HG03097 (cell line): ENCODE results near the gene CERK.
A peak's percentile ranks its signal among the peaks of the same experiment; 100 is the strongest.

Experiments
- ATAC-seq: cut with Tn5 transposase; IDR thresholded peaks from one replicate; pipeline ENCODE4 v1.9.1; 2021; ENCODE audit not compliant: unreplicated experiment, low FRiP score

The CERK gene

DNA sequence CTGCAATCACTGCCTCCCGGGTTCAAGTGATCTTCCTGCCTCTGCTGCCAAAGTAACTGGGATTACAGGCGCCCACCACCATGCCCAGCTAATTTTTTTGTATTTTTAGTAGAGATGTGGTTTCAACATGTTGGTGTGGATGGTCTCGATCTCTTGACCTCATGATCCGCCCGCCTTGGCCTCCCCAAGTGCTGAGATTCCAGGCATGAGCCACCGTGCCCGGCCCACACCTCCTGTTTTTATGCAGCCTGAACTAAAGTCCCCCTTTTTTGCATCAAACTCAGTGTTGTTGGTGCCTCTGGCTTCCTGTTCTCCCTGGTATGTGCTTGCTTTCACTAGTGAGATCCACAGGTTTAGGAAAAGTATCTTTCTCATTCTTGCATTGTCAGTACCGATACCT, 28.6 kb upstream of the CERK start:
- ATAC-seq, result no peak

DNA sequence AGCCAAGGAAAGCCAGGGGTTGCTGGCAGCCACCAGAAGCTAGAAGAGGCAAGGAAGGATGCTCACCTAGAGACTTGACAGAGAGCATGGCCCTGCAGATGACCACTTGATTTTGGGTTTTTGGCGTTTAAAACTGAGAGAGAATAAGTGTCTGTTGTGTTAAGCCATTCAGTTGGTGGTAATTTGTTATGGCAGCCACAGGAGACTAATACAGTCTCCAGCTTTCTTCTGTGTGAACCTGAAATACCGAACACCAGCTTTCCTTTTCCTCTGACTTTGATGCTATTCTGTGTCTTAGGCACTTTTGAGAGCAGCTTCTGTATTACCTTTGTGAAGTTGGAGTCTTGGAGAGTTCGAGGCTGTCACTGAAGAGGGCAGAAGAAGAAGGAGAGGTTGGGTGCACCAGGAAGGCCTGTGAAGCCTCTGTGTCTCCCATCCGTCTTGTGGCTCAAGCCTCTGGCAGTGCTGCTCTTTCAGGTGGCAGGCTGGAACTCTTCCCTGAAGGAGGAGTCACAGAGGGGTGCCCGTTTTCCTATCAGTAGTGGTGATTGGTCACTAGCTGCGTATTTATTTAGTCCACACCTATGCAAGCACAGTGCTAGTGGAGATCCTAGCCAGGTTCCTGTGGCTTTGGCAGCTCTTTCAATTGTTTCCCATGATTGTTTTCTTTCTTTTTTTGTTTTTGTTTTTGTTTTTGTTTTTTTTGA, 26.9 kb upstream of the CERK start:
- no peak for ATAC-seq

DNA sequence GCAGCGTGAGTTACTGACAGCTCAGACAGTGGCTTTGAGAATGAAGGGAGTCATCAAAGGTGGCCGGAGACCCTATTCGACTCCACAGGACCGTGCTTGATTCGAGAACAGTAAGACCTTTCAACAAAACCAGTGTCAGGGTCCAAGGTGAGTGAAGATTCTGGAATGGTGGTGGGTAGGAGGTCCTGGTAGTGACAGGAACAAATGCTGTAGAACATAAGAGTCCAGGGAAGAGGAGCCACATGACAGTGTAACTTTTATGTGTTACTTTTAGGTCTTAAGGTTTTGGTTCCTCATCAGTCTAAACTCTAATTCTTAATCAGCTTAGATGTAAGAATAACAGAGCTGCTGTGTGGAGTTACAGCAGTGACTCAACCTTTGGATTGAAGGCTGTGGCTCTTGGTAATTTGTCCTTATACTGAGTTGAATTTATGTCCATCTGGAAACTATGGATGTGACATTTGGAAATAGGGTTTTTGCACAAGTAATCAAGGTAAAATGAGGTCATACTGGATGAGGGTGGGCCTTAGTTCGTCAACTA, 26.2 kb upstream of the CERK start:
- no peak for ATAC-seq

DNA sequence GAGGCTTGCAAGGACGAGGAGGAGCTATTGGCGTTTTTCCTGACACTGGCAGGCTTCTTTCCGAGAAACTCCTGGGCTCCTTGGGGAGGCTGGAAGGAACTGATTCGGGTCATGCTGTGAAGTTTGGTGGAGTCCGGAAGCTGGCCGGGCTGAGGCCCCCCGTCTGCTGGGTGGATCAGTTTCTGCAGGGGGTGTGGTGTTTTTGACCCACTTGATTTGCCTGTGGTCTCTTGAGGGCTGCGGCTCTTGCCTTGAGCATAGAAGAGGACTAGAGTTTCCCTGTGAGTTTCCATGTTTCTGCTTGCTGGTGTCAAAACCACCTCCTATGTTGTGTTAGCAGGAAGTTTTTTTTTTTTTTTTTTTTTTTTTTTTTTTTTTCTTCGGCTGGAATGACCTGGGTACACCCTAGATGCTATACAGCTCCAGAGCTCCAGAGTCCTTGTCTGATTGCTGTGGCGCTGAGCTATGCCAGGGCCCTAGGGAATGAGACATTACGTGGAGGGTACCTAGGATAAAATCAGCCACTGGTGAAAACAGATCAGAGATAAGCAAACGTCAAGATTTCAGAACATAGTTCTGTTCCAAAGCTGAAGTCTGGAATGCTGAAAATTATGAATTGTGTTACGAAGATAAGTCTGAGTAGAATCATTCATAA, 25.1 kb upstream of the CERK start:
- peak; percentile 52 for ATAC-seq

DNA sequence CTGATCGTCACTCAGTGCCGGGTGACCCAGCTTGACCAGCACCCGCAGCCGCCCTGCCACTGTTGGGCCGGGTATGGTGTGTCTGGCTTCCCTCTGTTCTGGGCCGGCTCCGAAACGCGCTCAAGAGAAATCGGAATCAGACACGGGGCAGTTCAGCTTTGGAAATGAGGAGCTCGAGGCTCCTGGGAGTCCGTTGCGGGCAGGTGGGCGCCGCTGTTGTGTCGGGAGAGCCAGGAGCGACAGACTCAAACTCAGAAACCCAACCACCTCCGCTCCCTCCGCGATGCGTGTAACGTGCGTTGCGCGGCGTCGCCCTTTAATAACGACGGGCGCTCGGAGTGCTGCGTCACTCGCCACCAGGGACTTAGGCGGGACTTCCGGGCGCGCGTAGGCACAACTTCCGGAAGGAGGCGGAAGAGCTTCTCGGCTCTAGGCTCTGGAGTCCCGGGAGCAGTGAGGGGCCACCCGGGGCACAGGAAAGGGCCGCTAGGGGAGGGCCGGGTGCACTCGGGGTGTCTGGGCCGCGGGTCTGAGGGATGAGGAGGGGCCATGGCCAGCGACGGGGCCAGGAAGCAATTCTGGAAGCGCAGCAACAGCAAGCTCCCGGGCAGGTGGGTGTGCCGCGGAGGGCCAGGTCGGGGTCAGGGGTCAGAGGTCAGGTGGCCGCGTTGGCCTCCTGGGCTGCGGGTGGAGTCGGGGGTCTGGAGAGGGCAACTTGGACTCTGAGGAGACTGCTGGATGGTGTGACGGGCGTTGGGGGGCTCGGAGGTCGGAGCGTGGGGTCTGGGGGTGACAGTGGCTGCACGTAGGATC, 24.4 kb upstream of the CERK start, which contains the start of gene TBC1D22A:
Gene TBC1D22A, plus strand, starts transcription at position 413 of the 813 bp plus-strand sequence. Its CDS starts 137 bp downstream, at position 550.
- peak; percentile 65 for ATAC-seq

DNA sequence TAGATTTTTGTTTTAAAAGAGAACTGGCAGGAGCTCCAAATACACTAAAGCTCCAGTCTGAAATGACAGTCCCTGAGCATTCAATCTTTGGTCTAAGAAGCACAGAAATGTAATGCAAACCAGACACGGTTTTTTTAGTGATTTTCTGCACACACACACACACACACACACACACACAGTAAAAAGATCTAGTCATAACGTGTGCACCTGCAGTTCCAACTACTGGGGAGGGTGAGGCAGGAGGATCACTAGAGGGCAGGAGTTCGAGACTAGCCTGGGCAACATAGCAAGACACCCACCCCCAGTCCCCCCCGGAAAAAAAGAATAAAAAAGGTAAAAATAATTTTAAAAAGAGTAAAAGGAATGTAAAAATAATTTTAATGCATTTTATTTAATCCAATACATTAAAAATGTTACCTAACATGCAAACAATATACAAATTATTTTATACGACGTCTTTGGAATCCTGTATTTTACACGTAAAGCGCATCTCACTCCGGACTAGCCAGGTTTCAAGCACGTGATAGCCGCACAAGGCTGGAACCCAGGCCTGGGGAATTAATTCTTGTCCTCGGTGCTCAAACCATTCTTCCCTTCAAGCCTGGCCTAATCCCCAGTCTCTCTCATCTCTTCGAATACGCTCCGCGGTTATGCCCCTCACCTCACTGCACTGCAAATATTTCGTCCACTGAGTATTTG, 23.6 kb upstream of the CERK start:
- ATAC-seq, result no peak

DNA sequence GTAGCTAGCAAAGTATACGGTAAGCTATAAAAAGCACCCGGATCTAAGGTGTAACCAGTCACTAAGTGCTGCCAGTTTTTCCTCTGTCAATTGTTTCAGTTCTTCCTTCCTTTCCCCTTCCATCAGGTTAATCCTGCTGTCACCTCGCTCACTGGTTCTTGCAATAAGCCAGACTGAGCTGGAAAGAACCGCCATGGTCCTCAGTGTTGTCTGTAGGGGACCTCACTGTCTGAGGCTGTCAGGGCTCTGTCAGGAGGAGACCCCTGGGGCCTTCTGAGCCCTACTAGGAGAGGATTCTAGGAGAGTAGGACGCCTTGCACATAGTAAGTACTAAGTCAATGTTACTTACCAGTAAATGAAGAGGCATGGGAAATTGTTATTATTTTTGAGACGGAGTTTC, 23.0 kb upstream of the CERK start:
- ATAC-seq, result no peak

DNA sequence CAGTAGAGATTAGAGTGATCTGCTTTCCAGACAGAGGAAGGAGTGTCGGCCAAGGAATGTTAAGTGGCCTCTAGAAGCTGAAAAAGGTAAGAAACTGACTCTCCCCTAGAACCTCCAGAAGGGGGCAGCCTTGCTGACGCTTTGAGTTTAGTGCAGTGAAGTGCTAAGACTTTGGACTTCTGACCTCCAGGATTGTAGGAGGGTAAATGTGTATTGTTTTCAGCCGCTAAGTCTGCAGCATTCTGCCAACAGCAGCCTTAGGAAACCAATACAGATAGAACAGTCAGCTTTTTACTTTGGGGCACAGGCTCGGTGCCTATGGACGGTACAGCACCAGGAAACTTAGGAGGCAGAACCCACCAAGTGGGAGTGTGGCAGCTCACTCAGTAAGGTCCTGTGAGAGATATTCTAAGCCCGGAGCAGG, 20.8 kb upstream of the CERK start:
- no peak for ATAC-seq

DNA sequence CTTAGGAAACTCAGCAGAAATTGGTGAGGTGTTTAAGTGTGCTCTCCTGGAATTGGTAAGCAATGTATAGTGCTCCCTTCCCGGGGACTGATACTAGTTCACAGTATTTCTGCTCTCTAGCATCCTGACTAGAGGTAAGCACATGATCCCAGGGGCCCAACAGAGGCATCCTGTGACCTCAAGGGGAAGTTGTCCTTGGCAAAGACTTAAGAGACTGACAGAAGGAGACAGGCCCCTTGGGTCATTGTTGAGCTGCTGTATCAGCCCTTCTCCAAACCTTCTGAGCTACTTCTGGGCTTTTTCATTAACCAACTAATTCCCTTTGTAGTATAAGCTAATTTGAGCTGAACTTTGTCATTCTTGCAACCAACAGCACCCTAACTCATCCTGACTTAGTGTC, 20.1 kb upstream of the CERK start:
- no peak for ATAC-seq

DNA sequence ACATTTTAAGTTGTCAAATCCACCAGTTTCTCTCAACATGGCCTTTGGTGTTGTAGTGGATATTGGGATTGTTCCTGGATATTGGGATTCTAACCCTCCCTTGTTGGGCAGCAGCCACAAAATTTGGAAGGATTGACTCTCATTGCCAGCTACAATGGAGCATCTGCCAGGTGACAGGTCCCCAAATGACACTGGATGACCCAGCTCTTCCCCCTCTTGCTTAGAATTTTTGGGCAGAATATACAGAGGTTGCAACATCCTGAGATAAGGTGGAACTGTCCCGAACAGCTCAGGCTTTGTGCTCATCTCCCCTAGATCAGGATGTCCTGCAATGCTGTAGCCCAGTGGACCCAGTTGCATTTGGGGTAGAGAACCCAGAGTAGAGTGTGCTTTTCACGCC, 19.1 kb upstream of the CERK start:
- ATAC-seq, result no peak

DNA sequence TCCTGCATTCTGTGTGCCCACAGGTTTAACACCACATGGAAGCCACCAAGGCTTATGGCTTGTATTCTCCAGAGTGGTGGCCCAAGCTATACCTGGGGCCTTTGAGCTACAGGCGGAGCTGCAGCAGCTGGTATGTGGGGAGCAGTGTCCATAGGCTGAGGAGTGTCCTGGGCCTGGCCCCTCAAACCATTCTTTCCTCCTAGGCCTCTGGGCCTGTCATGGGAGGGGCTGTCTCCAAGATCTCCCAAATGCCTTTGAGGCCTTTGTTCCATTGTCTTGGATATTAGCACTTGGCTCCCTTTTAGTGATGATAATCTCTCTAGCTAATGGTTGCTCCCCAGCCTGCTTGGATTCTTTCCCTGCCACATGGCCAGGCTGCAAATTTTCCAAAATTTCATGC, 18.0 kb upstream of the CERK start:
- ATAC-seq, result no peak

DNA sequence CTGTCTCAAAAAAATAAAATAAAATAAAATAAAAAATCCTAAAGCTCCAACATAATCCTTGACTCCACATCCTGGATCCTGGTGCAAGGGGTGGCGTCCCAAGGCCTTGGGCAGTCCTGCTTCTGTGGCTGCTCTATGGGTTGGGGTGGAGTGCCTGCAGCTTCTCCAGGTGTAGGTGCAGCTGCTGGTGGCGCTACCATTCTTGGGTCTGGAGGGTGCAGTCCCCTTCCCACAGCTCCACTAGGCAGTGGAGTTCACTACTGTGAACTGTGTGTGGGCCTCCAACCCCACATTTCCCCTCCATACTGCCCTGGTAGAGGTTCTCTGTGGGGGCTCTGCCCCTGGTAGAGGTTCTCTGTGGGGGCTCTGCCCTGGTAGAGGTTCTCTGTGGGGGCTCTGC, 17.5 kb upstream of the CERK start:
- no peak for ATAC-seq

DNA sequence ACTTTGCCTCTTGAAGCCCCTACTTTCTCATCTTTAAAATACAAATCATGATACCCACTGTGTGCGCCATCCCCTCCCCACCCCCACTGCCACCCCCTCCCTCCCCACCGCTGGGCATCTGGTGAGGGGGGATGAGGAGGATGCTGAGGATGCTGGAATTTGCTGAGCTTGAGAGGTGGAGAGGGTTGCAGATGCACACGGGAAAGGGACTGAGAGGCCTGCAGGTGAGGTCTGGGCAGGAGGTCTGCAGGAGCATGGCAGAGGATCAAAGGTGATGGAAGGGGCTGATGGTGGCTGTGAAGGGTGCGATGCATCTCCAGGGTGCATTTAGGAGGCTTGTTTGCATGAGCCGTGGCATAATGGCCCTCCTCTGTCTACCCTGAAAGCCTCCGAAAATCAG, 16.8 kb upstream of the CERK start:
- ATAC-seq, result no peak

DNA sequence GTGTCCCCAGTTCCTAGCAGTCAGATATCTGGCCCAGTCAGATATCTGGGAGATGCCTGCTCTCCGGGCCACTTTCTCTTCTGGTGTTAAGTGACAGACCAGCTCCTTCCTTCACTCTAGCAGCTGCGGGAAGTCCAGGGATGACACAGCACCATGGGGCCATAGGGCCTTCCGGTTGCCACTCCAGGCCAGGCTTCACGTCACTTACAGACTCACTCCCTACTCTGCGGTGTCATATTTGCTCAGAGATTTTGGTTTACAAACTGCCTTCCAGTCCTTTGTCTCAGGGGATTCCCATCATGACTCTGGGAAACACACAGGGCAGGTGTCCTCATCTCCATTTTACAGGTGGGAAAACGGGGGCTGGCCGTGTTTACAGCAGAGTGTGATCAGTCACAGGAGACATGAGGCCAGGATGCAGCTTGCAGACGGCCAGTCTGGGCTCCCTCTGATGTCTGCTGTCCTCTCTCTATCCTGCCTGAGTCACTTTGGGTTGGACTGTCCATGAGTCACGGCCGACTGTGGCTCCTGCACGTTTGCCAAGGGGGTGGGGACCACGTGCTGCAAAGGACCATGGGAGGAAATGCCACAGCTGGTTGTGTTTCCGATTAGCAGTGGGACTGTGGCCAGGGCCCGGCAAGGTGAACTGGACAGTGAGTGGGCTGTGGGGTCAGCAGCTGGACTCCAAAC, 16.2 kb upstream of the CERK start:
- ATAC-seq, result no peak

DNA sequence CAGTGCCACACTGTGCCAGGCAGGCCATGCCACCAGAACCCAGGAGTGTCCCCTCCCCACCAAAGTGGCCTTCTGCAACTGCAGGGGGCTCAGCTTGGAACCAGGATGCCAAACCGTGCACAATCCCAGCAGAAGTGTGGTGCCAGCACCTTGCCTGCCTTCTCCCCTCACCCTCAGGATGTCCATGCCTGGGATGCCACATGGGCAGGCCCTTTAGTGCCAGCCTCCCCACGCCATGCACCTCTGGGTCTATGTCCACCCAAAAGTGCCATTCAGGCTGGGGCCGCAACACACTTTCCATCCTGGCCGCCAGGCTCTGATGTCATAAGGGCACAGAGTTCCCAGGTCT, 15.7 kb upstream of the CERK start:
- no peak for ATAC-seq

DNA sequence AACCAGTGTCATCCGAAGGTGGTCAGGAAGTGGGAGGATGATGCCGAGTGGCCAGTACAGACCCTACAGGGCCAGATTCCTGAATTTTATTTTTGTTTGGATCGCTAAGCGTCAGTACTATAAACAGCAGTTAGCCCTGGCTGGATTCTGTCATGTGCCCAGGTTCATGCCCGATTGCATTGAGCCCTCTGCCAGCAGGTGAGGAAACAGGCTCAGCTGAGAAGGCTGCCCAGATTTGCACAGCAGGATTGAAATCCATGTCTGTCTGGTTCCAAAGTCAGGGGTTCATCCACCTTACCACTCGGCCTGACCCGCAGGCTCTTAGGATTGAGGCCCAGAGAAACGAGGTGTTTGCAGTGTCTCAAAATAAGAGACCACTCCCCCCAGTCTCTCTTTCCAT, 15.3 kb upstream of the CERK start:
- no peak for ATAC-seq

DNA sequence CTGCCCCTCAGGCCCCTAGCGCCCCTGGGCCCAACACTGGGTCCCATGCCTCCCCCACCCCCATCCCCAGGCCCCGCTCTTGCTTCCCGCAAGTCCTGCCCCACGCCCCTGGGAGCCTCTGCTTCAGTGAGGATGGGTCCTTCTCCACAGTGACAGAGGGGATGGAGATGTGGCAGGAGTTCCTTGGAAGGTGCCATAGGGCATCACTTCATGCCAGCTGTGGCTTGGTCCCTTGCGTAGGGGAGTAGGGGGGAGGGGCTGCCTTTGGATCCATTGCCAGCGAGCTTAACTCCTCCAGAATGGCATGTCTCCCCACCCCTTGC, 14.9 kb upstream of the CERK start:
- no peak for ATAC-seq

DNA sequence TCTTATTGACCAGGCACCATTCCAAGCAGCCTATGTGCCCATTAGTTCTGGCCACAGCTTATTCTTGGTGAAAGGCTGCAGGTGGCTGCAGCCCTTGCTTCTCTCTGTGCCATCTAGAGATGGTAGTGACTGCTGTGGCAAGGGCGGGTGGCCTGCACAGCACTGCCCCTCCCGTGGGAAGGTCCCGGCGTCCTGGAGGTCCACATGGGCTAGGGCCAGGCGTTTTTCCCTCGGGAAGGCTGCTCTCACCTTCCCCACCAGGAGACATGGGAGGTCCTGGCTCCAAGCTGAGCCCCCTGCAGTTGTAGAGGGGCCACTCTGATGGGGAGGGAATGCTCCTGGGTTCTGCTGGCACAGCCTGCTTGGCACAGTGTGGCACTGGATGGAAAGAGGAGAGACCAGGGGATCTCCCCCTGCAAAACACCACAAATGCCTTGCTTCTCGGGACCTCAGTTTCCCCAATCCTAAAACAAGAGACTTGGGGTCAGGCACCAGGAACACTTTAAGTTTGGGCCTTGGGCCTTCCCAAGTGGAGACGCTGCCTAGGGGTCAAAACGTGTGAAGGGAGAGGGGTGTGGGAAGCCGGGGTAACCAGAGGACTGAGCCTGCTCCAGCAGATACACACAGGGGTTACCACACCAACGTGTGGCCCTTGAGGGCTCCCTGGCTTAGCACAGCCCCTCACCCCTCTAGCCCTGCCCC, 14.4 kb upstream of the CERK start:
- no peak for ATAC-seq

DNA sequence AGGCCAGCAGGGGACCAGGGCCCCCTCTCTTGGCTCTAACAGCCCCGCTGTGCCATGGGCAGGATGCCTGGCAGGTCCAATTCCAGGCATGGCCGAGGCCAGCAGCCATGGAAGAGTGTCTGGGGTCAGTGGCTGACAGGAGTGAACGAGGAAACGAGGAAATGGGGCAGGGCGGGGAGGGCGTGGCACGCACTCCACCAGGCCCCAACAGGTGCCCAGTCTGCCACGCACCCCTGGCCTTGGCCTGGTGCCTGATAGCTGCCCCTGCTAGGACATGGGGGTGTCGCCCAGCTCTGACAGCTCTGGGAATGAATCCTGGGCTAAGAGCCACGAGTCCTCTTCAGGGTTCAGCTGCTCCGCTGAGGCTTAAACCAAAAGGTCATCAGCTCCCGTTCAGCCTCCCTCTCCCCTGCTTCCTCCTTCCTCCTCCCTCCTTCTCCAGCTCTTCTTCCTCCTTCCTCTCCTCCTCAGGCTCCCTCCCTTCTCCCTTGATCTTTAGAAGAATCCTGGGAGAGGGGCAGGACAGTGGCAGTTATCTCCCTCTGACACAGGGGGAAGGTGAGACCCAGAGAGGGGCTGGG, 12.9 kb upstream of the CERK start:
- no peak for ATAC-seq

DNA sequence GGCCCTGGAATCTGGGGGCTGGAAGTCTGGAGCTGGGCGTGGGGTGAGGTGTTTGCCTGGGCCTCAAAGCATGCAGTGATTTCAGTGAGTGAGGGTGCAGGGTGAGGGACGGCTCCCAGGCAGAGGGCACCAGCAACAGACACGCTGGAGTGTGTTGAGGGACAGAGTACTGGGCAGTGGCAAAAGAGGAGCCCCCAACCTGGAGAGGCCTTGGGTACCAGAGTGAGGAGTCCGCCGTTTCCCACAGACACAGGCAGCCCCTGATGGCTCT, 12.4 kb upstream of the CERK start:
- no peak for ATAC-seq
